HG03025 (cell line): Measurements from ENCODE around the gene ZNF506.
"Not testable (repeated sequence)": the region's sequence is repeated elsewhere in the genome, so short reads cannot be mapped to it uniquely, and the experiment has no call there.

Experiments used
- ATAC-seq: cut with Tn5 transposase; IDR thresholded peaks from one replicate; pipeline ENCODE4 v1.9.1; 2021; ENCODE audit warnings: mild to moderate bottlenecking, moderate library complexity; ENCODE audit not compliant: unreplicated experiment, low FRiP score

The ZNF506 gene

DNA sequence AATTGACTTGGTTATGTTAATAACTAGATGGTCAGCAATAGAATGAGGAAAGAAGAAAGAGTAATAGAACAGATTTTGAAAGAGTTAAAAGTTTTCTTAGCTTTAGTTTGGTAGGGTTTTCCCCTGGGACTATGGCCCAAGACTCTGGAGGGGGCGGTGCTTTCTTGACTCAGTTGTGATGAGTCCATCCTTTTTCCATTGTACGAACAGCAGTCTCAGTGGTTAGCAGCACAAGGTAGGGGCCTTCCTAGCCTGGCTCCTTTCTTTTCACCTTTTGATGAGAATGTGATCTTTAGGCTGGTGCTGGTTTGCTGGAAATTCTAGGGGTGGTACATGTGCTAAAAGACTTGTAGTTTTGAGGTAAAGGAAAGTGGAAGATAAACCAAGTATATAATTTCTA is 38.8 kb downstream of the ZNF506 start:
- ATAC-seq, result no peak

DNA sequence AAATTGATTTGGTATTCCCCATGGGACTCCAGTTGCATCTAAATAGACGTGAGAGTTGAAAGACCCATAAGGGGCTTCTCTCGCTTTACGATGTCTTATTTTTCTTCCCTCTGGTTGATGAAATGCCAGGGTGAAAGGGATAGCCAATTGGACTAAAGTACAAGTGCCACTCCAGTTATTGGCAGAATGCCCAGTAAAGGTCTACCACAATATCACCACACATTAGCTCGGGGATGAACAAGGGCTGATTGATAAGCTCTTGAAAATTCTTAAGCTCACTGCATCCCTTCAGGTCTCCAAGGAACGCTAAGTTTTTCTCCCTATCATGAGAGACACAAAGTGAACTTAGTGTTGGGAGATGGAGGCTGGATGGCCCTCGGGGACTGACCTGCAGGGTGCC is 39.8 kb downstream of the ZNF506 start:
- not testable (repeated sequence) for ATAC-seq

- ATAC-seq, result no peak
Measured at GRCh38 chr19:19778666-19779065, 42.9 kb downstream of the ZNF506 start.

GRCh38 chr19:19777692-19778091 is 43.9 kb downstream of the ZNF506 start:
- ATAC-seq, result no peak

DNA sequence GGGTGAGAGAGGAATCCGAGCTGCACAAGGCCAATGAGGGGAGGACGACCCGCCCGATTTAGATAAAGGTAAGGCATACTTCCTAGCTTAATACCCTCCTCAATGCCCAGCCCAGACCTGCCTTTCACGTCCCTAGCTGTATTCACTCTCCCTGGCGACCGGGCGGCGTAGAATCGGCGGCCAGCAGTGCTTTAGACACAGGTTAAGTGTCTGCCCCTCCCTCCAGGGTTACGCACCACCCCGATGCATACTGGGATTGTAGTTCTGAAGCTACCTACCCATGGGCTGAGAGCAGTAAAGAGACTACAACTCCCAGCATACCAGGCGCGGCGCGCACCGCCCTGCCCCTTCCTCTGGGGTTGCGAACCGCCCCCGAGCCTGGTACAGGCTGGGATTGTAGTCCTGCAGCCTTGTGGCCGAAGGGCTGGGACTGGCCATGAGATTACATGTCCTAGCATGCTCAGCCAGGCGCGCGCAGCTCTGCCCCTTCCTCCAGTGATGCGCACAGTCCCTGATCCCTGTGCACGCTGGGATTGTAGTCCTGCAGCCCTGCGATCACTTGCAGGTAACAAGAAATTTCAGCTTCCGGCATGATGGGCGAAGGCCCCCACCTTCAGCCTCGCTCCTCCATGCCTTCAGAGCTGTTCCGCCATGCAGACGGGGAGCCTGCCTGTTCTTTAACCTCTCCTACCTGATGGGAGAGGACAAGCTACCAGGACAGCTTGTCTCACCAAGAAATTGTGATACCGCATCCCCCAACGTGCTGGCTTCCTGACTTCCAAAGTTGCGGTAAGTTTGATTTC is 45.1 kb downstream of the ZNF506 start:
- ATAC-seq, result peak; percentile 93

- ATAC-seq, result no peak
Measured at GRCh38 chr19:19775891-19776205, 45.7 kb downstream of the ZNF506 start.

DNA sequence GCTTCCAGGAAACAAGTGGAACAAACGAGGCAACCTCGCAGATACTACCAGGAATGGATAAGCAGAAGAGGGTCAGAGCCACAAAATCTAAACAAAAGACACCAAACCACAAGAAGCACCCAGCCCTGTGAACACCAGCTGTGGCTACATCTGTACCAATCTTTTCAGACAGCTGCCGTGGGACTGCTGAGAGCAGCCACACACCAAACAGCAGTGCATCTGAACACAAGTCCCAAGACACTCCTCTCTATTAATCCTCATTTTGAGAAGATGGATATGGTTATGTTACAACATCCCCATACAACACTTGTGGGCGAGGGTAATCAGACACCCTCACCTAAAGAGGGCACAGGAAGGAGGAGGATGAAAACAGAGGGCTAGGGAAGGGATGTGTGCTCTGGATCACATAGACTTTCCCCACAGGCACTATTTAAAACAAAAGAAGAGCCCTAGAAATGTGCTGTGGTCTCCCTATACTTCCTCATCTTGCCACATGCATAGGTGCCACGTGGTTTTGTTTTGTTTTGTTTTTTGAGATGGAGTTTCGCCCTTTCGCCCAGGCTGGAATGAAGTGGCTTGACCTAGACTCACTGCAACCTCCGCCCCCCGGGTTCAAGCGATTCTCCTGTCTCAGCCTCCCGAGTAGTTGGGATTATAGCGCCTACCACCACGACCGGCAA is 47.1 kb downstream of the ZNF506 start:
- ATAC-seq, result no peak

DNA sequence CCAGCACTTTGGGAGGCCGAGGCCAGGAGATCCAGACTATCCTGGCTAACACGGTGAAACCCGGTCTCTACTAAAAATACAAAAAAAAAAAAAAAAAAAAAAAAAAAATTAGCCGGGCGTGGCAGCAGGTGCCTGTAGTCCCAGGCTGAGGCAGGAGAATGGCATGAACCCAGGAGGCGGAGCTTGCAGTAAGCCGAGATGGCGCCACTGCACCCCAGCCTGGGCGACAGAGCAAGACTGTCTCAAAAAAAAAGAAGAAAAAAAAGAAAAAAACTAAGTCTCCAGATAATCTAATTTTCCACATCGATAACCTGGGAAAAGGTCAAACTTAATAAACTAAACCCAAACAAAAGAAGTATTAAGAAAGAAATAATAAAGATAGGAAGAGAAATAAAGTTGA is 49.6 kb downstream of the ZNF506 start:
- not testable (repeated sequence) for ATAC-seq

- ATAC-seq, result not testable (repeated sequence)
Measured at GRCh38 chr19:19769971-19770370, 51.6 kb downstream of the ZNF506 start.

GRCh38 chr19:19758164-19758563 is 63.4 kb downstream of the ZNF506 start:
- no peak for ATAC-seq

DNA sequence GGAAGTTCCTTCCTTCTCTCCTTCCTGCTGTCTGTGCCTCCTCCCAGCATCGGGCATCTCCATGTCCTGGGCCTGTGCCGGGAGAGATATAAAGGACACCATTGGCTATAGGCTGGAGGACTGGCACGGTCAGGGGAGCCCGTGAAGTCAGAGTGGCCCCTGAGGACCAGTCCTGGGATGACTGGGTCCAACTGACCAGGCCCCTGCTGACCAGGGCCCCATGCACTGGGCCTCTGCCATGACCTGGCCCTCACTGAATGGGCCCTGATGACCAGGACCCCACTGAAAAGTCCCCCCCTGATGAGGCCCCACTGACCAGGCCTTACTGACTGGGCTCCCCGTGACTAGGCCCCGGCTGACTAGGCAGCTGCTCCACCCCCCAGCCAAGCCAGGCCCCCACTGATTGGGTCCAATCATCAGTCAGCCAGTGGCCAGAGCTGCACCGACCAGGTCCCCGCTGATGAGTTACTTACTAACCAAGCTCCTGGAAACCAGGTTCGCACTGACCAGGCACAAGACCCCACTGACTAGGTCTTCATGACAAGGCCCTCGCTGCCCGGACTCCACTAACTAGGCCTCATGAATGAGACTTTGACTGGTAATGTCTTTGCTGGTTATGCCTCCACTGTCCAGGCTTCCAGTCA is 68.7 kb downstream of the ZNF506 start:
- no peak for ATAC-seq

DNA sequence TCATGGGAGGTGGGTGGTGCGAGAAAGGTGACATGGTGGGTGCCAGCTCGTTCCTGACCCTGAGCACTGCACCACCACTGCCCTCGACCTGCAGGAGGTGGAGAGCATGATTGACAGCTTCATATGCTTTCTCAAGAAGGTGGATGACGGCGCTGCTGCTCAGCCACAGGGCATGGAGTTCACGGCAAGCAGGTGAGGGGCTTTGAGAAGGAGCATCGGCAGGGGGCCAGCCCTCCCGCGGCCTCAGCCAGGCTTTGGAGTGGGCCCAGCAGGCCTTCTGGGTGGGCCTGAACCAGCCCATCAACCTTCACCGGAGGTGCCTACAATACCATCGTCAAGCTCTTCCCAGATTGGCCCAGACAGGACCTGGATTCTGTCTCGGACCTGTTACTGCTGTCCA is 69.7 kb downstream of the ZNF506 start:
- no peak for ATAC-seq

DNA sequence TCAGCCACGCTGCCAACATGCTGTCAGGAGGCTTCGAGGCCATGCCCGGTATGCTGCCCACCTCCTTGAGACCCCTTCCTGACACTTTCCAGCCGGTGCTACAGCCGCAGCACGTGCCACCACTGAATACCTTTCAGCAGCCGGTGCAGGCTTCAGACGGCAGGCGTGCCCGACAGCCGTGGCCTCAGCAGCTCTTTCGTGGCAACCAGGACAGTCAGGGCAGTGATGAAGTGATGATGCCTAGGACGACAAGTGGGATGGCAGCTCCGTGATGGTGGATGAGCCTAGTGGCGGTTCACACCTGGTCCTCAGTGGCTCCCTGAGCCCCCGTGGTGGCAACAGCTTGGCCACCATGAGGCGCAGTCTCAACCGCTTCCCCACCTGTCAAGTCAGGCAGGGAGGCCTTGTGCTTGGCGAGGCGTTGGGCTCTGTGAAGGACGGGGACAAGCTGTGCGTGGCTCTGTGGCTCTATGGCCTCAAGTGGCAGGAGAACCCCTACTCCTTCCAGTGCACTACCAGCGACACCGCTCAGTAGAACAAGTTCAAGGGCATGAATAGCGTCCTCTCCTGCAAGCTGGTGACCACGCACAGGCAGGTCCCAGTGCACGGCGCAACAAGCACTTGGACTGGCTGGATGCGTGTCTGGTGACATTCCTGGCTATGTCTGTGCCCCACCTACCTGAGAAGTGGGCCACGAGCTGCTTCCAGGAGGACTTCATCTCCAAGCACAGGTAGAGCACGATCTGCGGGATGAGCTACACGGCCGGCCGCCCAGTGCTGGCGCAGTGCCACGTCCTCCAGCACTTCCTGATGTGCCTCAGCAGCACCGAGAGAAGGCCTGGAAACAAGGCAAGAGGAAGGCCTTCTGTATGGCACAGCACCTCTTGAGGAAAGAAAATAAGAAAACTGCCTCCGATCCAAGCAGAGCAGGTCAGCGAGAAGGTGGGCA is 70.4 kb downstream of the ZNF506 start:
- no peak for ATAC-seq

DNA sequence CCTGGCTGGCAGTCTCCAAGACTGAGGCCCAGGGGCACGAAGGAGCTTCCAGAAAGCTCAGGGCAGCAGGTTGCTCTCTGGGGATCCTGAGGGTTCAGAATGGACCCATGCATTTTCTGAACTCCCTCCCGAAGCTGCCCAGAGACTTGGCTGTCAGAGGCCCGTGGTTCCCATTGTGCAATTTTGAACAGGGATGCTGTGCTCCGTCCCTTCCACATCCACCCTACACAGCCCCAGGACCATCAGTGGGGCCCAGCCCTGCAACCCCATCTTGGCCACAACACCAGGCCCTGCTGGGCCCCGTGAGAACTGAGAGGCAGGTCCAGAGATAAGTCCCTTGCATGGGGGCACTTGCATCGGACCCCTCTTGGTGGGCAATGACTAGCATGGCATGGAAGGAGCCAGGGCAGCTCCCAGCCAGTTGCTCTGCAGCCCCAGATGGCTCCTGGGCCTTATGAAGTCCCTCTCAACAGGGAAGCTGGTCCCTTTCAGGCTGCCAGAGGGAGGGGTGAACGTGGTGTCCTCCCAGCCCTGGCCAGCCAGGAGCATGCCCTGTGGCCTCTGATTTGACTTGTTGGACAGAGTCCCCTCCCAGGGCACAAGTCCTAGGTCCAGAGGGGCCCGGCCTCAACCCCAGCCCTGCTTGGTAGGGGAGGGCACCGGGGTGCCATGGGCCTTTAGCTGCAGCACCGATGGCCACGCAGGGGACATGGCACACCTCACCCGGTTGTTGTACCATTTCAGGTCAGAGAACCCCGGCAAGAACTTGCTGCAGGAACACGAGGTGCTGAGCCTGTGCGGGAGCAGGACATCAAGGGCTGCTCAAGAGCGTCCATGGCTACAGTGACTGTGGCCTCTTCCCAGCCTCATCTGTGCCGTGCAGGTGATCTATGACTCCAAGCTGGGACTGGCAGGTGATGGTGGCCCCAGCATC is 71.4 kb downstream of the ZNF506 start:
- no peak for ATAC-seq

DNA sequence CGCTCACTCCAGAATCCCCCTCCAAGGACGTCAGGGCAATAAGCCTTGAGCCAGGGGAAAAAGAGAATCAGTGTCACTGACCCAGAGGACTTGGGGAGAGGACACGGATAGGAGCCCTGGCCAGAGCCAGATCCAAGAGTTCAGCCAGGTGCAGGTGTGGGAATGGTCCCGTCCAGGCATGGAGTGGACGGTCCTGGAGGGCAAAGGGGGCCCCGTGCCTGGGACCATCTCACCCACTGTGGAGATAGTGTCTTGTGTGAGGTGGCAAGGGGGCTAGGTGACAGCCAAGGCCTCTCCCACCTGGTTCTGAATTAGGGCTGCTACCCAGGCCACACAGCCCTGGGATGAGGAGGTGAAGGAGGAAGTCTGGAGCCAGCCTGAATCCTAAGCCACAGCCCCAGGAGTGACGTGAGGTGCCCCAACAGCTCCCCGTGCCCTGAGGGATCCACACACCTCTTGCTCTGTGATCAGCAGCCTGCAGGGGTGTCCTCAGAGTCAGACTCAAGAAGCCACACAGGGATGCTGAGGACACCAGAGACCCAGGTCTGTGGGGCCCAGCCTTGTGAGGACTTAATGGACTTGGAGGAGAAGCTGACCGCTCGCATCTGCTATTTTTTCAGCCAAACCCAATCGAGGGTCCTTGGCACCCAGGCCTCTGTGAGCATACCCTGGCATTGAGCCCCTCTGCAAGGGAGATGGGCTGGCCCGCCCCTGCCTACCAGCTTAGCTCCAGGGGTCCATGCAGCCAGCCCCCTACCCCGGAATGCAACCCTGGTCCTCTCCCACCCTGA is 72.2 kb downstream of the ZNF506 start:
- no peak for ATAC-seq

DNA sequence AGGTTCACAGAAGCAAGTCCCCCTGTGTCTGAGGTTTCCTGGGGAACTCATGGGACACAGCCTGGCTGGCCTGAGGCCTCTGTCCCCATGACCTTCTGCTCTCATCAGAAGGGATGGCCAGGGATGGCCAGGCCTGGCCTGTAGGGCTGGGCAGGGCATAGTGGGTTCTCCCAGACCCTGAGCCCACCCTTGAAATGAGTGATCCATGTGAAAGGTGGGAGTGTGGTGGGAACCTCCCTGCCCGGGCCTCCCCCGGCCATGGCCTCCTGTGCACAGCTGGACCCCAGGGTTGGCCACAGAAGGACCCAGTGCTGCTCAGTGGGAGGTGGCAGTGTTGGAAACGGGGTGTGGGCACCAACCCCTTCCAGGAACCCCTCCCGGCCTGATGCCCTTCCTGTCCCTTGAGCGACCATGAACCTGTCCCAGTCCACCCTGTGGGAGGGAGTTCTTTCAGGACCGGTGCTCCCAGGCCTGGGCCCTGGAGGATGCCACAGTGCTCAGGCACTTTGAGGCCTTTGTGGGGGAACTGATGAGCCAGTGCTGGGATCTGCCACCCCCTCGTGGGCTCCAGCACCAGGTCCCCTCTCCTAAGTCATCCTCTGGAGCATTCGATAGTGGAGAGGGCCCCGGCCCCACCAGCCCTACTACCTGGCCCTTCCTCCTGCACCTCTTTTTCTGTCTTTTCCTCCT is 73.2 kb downstream of the ZNF506 start:
- ATAC-seq, result no peak

- ATAC-seq, result no peak
Measured at GRCh38 chr19:19747357-19748220, 74.0 kb downstream of the ZNF506 start.
